Liver (tissue), 3 donors: ENCODE measurements around the gene LURAP1L.

Experiments used
- CTCF ChIP-seq: fragments of 150-350 bp; IDR thresholded peaks from 2 replicates; pipeline ENCODE4 v1.5.1; 2017; ENCODE audit warnings: improper control_type of control experiment, low read depth, low read length; ENCODE audit not compliant: missing input control
- FOXA1 ChIP-seq: IDR thresholded peaks from 2 replicates; pipeline ENCODE4 v1.6.1; 2016; ENCODE audit warnings: antibody characterized with exemption
- FOXA2 ChIP-seq: IDR thresholded peaks from 2 replicates; pipeline ENCODE4 v1.6.1; 2016; ENCODE audit warnings: antibody characterized with exemption
- JUND ChIP-seq, 2 donors: IDR thresholded peaks; 2 replicates each; pipeline ENCODE4 v1.6.1; 2016; ENCODE audit warnings: antibody characterized with exemption in 2 of 2
- RAD21 ChIP-seq, 2 donors: IDR thresholded peaks; 2 replicates each; pipeline ENCODE4 v1.6.1; 2016; ENCODE audit warnings: antibody characterized with exemption in 2 of 2, mild to moderate bottlenecking in 2 of 2
- REST ChIP-seq: IDR thresholded peaks from 2 replicates; pipeline ENCODE4 v1.6.1; 2016; ENCODE audit warnings: antibody characterized with exemption, mild to moderate bottlenecking
- RXRA ChIP-seq, 2 donors: IDR thresholded peaks; 2 replicates each; pipeline ENCODE4 v1.6.1; 2017 to 2018; ENCODE audit warnings: antibody characterized with exemption in 2 of 2, mild to moderate bottlenecking in 1 of 2
- SP1 ChIP-seq: IDR thresholded peaks from 2 replicates; pipeline ENCODE4 v1.6.1; 2018; ENCODE audit warnings: antibody characterized with exemption, mild to moderate bottlenecking
- TAF1 ChIP-seq: conservative IDR thresholded peaks from 2 replicates; pipeline ENCODE4 v1.6.1; 2016; ENCODE audit warnings: antibody characterized with exemption, mild to moderate bottlenecking
- YY1 ChIP-seq: IDR thresholded peaks from 2 replicates; pipeline ENCODE4 v1.6.1; 2016; ENCODE audit warnings: antibody characterized with exemption, mild to moderate bottlenecking
- TF ChIP-seq, protein P1 (sequence below): IDR thresholded peaks from 2 replicates; pipeline ENCODE4 v1.6.1; 2016; ENCODE audit warnings: antibody characterized with exemption
- donor health status: healthy.
- donor health status: healthy.

- TF ChIP-seq, protein P1, sequence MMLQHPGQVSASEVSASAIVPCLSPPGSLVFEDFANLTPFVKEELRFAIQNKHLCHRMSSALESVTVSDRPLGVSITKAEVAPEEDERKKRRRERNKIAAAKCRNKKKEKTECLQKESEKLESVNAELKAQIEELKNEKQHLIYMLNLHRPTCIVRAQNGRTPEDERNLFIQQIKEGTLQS = no peak
- no peak for TF ChIP-seq RXRA (IDR thresholded peaks at IDR 0.05)
- TF ChIP-seq JUND (IDR thresholded peaks at IDR 0.05) = no peak
- no peak for TF ChIP-seq CTCF
- no peak for TF ChIP-seq REST
- no peak for TF ChIP-seq TAF1
- no peak for TF ChIP-seq RAD21 (IDR thresholded peaks at IDR 0.05)
- TF ChIP-seq FOXA2 = no peak
- no peak for TF ChIP-seq FOXA1
- TF ChIP-seq SP1 = no peak
- TF ChIP-seq YY1 = no peak
These were observed 25.9 kb upstream of the LURAP1L start for GRCh38 chr9:12748954-12749353.
